Lung microvascular endothelial cell (primary cell): ENCODE measurements around the gene AQP5. TPM values are rescaled to one million over a fixed set of nuclear protein-coding genes. Genes with fewer than 3 reads are reported as not detected.
"Not testable (repeated sequence)": the region's sequence is repeated elsewhere in the genome, so short reads cannot be mapped to it uniquely, and the experiment has no call there.

Experiments used
- DNase-seq, 2 donors: peaks; one replicate each; pipeline versions ENCODE4 v3.0.0 to v3.0.0-alpha.2; 2010; ENCODE audit warnings: low read depth in 2 of 2
- total RNA-seq: library from RNA; depleted of rRNA; stranded (reverse); fragments of >200 nt; gene quantifications from 2 replicates; pipeline ENCODE4 v1.2.1, GENCODE V29; 2014

AQP5 gene
- total RNA-seq, 1 donor from 2014 or later, result not detected

GRCh38 chr12:49980501-49981349 lies 19.1 kb downstream of the AQP5 start:
- DNase-seq, result no peak

GRCh38 chr12:49982246-49983087 lies 20.8 kb downstream of the AQP5 start:
- DNase-seq, result no peak

- peak in 1 of 2 donors; percentile 91 for DNase-seq
Measured at GRCh38 chr12:49983892-49984291, 22.2 kb downstream of the AQP5 start.

GRCh38 chr12:49984476-49985359 lies 23.0 kb downstream of the AQP5 start:
- no peak for DNase-seq

GRCh38 chr12:49985981-49986380 lies 24.3 kb downstream of the AQP5 start:
- DNase-seq, result no peak

- DNase-seq, result not testable (repeated sequence)
Measured at GRCh38 chr12:49986476-49986875, 24.8 kb downstream of the AQP5 start.

- no peak for DNase-seq
Measured at GRCh38 chr12:49987625-49988303, 26.1 kb downstream of the AQP5 start.

- not testable (repeated sequence) for DNase-seq
Measured at GRCh38 chr12:49989400-49989799, 27.7 kb downstream of the AQP5 start.

GRCh38 chr12:49990273-49990672 lies 28.6 kb downstream of the AQP5 start:
- DNase-seq, result no peak

GRCh38 chr12:49998453-49998852 lies 36.8 kb downstream of the AQP5 start:
- DNase-seq, result no peak

- DNase-seq, result peak in 1 of 2 donors; percentile 58
Measured at GRCh38 chr12:50003595-50003994, 41.9 kb downstream of the AQP5 start.

- DNase-seq, result no peak
Measured at GRCh38 chr12:50004696-50005095, 43.0 kb downstream of the AQP5 start.

GRCh38 chr12:50005175-50005574 lies 43.5 kb downstream of the AQP5 start:
- DNase-seq, result no peak

GRCh38 chr12:50006280-50006679 lies 44.6 kb downstream of the AQP5 start:
- no peak for DNase-seq

GRCh38 chr12:50006754-50007442 lies 45.2 kb downstream of the AQP5 start:
- peak; percentile 10 to 17 for DNase-seq

GRCh38 chr12:50013361-50014147 lies 51.9 kb downstream of the AQP5 start:
- no peak for DNase-seq

- no peak for DNase-seq
Measured at GRCh38 chr12:50014342-50014741, 52.7 kb downstream of the AQP5 start.
